ENCODE measurements around the gene PLA2G4C.

DNA sequence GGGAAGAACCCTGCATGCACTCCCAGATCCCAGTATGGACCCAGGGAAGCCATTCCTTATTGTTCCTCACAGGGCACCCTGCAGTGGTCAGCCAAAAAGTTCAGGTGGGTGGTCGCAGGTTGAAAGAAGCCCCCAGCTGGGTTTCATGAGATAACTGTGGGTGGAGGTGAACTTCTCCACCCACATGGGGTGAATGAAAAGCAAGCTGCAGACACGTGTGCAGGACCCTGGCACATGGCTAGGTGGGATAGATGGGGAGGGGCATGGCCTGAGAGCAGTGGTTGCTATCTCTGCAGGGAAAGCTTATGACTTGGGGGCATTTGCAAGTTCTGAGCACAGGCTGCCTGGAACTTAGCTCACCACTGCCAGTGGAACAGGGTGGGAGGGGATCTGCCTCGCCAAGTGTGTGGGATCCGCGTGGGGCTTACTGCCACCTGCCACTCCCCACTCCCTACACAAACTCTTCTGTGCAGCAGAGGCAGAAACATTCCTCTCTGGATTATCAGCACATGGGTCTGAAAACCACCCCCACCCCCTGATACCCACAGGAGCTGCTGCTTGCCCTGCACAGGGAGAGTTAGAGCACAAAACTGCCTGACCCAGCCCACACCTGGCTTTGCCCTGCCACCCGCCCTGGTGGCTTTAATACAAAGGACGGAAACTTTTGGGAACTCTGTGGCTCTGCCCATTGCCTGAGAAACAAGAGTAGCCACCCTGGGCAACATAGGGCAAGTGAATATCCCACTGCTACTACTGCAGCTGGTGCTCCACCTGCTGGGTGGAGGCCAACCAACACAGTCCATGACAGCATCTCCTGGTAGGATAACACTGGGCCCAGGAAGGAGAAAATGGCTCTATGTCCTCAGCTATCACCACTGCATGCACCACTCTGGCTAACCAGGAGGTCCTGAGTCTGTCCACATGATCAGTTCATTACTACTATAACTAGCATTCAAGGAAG, 24.4 kb downstream of the PLA2G4C start:
- no peak for TF ChIP-seq POLR2AphosphoS5 (IDR thresholded peaks at IDR 0.05)
- no peak for TF ChIP-seq EP300 (IDR thresholded peaks at IDR 0.05)

Data from stomach (tissue), 4 donors.